Measurements from ENCODE around the gene N4BP3.
A peak's percentile ranks its signal among the peaks of the same experiment; 100 is the strongest.
"Not testable (repeated sequence)": the region's sequence is repeated elsewhere in the genome, so short reads cannot be mapped to it uniquely, and the experiment has no call there.

The N4BP3 gene

DNA sequence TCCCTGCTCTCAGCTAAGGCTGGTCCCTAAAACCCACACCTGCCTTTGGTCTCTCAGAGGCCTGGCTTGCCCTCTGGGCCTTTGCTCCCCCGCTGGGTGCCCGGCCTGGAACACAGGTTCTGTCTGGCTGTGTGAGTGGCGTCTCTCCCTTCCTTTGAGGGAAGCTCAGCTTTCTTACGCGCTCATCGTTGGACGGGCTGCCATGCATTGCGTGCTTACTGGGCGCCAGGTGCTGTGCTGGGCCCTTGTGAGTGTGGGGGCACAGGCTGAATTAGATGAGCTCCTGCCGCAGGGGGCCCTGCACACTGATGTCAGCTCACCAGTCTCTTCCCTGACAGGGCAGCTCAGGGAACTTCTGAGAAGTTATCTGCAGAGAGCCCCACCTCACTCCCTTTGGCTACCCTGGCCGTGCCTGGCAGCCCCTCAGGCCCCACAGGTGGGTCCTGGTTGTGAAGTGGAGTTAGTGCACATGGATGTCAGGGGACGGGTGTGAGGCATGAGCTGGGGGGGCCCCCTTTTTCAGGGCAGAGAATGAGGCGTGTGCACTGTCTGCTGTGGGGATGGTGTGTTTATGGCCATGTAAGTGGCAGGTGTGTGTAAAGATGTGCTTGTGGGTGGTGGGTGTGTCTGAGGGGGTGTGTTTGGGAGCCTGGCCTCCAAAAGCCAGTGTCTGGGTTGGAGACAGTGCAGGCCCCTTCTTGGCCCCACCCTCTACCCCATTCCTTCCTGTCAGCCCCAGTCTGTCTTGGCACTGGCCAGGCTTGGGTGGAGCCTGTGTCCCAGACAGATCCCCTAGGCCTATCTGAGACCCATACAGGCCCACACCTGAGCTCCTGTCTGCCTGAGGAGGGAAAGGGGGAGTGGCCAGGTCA, 10.0 kb downstream of the N4BP3 start:
- DNase-seq, result no peak

DNA sequence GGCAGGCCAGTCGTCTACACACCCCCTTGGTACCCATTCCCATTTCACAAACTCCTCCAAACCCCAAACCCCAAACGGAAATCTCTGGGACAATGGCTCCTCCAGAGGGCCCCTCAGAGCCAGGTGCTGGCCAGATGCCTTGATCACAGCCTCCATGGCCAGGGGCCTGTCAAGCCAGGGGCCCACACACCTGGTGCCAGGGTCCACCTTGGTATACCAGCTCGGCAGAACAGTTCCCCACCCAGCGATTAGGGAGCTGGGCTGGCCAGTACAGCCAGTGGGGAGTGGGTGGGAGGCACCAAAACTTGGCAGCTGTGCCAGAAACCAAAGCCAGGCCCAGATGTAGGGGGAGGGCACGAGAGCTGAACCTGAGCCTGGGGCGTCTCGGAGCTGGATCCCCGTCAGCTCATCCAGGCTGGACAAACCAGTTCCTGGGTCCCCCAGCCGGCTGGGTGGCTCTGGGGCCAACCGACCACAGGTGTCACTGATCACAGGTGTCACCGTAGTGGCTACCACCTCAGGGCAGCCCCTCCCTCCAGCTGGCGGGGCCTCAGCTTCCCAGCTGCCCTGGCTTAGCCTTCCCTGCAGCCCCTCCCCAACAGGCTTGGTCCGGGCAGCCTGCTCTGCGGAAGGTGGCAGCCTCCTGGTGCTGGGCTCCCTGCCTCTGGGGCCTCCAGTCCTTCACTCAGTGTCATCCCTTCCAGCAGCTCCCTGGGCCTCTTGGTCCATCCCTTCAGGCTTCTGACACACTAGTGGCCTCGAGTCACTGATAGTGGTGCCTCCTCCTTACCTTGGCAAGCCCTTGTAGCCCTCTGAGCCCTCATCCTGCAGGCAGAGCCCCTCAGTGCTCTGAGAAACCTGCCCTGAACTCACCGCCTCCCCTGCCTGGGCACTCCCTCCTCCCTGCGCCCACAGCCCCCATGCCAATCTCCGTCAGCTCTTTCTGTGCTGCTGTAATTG, 10.9 kb downstream of the N4BP3 start:
- DNase-seq, result no peak

DNA sequence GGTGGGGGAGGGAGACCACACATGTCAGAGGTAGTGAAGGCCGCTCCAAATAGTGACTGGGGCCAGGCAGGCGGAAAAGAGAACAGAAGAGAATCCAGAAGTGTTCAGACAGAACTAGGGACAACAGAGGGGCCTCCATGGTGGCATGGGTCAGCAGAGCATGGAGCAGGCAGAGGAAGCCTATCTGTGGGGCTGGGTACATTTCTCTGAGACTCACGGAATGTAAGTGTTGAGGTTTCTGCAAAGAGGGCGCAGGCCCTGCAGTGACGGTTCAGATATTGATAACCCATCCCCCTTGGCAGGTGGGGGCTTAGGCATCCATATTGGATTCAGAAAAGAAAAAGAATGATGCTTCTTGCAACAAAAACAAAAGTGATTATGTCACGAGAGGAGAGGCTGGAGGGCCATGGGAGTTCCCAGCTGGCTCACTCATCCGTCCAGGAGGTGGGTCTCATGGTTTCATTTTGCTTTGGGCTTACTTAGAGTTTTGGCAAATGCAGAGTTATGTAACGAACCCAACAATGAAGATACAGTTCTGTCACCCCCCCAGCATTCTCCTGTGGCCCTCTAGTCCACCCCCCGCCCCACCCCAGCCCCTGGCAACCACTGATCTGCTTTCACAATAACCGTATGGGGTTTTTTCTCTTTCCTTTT, 12.0 kb downstream of the N4BP3 start:
- DNase-seq, result no peak

DNA sequence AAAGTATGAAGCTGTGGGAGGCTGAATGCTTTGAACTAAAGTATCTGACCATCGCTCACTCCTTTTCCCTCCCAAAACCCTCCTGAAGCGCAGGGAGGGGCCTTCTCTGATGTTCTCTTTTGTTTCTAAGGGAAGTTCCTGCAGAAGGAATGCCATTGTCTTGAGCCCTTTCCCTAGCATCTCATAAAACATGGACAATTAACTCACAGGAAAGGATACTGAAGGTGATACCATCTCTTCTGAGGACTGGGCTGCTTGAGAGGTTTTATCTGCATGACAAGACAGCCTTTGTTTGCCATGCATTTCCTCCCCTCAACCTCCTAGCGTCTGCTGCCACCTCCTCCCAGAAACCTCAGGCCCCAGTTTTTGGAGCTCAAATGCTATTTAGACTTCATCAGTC, 13.2 kb downstream of the N4BP3 start:
- peak; percentile 16 for DNase-seq

DNA sequence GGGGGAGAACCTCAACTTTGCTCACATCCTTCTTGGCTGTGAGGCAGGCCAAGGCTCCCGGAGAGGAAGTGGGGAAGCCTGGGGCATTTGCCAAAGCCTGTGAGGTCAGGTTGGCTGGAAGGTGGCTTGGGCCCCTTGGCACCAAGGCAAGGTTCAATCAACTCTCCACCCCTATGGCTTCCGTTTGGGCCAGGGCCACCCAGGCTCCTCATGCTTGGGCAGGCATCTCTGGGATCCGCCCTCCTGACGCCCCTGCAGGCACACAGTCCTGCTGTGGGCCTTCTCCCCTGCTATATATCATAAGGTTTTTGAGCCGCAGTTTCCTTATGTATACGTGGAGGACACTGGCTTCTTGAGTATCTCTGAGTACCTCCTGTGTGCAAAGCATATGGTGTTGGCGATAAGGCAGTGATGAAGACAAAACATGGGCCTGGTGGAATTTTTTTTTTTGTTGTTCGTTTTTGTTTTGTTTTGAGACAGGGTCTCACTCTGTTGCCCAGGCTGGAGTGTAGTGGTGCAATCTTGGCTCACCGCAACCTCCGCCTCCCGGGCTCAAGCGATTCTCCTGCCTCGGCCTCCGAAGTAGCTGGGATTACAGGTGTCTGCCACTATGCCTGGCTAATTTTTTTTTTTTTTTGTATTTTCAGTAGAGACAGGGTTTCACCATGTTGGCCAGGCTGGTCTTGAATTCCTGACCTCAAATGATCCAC, 14.1 kb downstream of the N4BP3 start:
- peak; percentile 85 for DNase-seq

DNA sequence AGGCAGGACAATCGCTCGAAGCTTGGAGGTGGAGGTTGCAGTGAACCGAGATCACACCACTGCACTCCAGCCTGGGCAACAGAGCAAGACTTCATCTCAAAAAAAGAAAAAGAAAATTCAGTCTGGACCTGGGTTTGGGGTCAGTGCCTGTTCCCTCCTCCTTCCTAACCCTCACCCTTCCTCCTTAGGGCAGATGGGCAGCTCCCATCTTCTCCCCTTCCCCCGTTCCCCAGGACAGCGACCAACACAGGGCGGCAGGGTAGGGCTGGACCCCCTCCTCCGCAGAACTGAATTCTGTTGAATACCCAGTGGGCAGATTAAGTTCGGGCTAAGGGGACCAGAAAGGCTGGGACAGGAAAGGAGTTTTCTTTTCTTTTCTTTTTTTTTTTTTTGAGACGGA, 16.0 kb downstream of the N4BP3 start:
- DNase-seq, result no peak

DNA sequence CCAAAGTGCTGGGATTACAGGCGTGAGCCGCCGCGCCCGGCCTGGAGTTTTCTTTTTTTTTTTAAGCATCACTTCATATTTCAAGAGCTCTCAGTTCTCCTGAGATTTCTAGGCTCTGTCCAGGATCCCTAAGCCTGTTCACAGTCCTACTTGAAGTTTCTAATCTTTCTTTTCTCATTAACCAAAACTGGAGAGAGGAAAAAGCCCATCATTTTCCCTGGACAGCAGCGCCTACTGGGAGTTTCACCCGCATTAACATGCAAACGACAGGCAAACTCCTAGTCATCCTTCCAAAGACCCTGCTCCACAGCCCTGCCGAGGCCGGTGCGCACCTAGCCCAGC, 16.9 kb downstream of the N4BP3 start:
- not testable (repeated sequence) for DNase-seq

DNA sequence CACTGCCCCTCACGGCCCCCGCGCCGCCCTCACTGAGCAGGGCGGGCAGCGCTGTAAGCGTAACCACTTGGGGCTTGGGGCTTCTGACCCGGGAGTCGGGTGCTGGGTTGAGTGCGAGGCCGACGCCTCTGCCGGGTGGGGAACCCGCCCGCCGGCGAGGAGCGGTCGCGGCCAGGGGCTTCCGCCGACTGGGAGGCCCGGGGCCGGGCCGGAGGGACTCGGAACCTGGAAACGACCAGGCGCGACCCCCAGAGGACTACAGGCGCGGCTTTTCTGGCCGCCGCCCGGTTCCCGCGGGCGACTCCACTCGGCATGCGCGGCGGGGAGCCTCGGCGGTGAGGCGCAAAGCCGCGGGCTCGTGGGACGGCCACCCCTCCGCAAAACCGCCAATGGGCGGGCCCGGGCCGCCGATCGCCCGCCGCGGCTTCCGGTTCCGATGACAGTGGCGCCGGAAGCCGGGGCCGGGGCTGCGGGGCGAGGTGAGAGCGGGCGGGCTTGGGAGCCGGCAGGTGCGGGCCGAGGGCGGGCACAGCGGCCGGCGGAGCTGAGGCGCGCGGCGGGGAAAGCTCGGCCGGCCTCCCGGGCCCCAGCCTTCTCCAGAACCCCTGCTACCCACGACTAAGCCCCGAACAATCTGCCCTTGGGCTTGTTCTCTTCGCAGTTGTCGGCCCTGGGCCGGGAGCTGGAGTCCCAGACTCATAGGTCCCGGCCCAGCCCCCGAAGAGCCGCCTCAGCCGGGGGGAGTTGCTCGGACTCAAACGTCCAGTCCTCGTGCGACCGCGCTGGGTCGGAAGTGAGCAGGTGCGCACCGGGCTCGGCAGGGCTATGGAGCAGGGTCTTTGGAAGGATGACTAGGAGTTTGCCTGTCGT, 17.5 kb downstream of the N4BP3 start, which contains the start of gene RMND5B:
TSS of gene RMND5B (plus strand) at position 439 of the 870 bp plus-strand sequence. CDS start 7,106 bp downstream, outside the sequence.
- peak; percentile 93 for DNase-seq

DNA sequence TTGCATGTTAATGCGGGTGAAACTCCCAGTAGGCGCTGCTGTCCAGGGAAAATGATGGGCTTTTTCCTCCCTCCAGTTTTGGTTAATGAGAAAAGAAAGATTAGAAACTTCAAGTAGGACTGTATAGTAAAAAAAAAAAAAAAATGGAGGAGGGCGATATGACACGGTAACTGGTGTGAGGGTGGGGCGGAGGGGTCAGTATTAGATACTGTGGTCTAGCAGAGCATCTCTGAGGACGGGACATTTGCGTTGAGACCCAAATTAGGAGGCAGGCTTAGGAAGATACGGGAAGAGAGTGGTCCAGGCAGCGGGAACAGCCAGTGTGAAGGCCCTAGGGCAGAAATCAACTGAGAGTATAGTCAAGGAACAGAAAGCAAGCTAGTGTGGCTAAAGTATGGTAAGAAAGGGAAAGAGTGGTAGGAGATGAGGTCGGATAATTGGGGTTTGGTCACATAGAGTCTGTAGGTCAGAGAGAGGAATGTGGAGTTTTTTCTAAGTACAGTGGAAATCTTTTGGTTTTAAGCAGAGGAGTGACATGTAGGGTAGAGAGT, 18.2 kb downstream of the N4BP3 start:
- DNase-seq, result peak; percentile 37

DNA sequence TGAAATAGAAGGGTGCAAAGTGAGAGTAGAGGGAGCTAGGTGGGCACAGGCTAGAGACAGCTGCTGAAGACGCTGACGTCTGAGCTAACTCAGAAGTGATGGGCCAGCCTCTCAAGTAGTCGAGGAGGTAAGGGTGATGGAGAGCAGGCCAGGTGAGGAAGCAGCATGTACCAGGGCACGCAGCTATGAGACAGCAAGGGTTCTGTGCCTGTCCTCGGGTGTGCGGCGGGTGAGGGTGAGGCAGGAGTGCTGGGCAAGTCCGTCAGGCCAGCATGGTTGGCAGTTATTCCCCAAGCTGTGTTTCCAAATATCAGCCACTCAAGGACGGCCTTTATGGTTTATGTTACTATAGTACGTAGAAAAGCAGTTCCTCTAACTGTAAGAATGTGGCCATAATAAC, 23.7 kb downstream of the N4BP3 start:
- DNase-seq, result no peak

DNA sequence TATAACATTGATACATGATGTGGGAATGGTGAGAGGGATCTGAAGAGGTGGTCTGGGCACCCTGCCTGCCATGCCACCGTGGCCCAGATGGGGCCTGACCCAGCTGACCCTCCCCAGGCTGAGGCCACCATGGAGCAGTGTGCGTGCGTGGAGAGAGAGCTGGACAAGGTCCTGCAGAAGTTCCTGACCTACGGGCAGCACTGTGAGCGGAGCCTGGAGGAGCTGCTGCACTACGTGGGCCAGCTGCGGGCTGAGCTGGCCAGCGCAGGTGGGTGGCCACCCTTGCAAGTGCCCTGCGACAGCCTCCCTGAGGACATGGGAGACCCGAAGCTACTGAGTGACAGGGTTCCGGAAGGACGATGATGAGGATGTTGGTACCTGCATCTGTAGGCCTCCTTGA, 24.7 kb downstream of the N4BP3 start:
- DNase-seq, result no peak

DNA sequence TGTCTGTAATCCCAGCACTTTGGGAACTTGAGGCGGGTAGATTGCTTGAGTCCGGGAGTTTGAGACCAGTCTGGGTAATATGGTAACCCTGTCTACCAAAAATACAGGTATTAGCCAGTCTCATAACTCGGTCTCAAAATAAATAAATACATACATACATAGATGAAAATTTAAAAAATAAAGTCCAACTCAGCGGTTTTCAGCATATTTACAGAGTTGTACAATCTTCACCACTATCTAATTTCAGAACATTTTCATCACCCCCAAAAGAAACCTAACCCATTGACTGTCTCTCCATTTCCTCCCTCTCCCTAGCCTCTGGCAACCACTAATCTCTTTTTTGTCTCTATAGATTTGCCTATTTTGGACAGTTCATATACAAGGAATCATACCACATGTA, 28.2 kb downstream of the N4BP3 start:
- DNase-seq, result no peak

DNA sequence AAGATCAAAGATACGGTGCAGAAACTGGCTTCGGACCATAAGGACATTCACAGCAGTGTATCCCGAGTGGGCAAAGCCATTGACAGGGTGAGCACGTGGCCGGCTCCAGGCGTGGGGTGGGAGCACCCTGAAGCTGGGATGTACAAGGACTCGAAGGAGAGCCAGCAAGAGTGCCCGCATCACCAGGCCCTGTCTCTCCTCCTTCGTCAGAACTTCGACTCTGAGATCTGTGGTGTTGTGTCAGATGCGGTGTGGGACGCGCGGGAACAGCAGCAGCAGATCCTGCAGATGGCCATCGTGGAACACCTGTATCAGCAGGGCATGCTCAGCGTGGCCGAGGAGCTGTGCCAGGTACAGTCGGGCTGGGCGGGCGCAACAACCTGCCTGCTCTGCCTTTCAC, 29.3 kb downstream of the N4BP3 start:
- no peak for DNase-seq

DNA sequence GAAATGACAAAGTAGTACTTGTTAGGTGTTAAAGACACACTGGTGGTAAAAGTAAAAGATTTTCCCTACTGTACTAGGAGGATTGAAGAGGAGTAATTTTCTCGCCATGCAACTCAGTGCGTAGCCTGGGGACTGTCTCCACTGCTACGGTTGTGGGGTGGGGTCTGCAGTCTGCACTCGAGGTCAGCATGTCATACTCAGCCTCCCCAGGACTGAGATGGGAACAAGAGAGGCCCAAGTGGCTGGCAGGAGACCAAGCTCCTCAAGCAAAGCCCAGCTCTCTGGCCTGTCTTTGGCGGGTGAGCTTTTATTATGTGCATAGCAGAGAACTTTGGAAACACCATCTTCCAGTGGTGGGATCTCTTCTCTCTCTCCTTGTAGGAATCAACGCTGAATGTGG, 29.9 kb downstream of the N4BP3 start:
- no peak for DNase-seq

DNA sequence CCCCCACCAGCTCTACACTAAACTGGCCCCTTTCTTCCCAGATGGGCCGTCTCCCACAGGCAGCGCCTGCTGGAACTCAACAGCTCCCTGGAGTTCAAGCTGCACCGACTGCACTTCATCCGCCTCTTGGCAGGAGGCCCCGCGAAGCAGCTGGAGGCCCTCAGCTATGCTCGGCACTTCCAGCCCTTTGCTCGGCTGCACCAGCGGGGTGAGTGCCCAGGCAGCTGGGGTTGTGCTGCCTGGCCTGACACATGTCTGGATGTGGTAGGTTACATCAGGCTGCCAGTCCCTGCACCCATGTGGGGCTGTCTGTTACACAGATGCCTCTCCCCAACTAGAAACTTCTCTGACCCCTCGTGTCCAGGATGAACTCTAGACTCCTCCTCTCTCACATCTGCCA, 30.6 kb downstream of the N4BP3 start:
- DNase-seq, result no peak

DNA sequence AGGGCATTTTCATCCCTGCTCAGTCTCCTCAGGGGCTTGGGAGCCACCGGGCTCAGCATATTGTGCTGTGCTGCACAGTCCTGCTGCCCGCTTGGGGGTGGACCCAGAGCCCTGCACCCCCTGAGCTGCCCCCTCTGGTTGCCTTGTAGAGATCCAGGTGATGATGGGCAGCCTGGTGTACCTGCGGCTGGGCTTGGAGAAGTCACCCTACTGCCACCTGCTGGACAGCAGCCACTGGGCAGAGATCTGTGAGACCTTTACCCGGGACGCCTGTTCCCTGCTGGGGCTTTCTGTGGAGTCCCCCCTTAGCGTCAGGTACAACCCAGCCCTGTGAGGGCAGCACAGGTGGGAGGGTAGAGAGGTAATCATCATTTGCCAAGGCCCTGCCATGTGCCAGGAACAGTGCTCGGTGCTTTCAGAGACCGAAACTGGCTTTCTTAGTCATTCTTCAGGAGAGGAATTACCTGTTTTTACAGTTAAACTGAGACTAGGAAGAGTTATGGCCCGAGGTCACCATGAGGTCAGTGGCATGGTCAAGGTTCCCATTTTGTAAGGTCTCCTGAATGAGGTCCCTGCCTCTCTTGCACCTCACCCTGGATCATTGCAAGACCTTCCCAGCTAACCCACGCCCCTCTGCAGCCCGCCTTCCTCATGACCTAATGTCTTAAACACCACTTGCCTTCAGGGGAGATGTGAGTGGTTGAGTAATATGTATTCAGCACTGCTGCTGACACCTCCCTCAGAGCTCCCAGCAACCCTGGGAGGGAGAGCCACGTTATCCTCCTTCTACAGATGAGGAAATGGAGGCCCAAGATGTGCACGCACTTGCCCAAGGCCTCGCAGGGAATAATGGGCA, 32.9 kb downstream of the N4BP3 start:
- peak; percentile 47 for DNase-seq

DNA sequence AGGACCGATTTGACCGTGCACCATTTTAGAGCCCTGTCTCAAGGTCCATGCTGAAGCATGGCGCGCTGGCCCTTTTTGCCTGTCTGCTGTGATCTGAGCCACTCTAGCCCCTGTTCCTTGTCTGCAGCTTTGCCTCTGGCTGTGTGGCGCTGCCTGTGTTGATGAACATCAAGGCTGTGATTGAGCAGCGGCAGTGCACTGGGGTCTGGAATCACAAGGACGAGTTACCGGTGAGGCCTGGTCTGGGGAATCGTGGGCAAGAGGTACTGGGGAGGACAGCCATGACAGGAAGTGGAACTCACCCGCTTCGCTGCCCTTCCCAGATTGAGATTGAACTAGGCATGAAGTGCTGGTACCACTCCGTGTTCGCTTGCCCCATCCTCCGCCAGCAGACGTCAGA, 34.1 kb downstream of the N4BP3 start:
- DNase-seq, result no peak

DNA sequence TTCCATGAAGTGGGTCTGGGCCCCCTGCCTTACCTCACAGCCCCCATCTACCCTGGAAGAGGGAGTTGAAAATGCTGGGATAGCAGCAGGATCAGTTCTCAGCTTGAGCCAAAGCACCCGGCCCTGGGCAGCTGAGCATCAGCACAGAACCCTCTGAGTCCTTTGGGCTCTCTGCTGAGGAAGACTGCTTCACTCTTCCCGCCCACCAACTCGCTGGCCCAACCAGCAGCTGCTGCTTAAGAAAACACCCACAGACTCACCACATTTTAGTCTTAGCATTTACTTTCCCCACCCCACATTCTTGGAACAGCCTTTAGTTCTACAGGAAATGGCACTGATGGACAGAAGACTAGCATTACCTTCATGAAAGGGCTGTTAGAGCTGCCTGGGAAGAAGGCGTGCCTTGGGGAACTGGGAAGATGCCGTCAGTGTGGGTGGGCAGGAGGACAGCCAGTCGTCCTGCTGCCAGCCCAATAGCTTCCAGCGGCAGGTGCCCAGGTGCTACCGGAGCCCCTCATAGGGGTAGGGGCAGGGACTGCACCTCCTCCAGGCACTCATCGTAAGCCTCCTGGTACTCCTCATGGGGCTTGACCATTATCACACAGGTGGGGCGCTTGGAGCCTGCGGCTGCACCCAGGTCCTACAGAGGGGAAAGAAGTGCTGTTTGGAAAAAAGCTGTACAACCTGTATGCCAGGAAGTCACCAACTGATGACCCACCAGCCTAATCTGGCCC, 36.0 kb downstream of the N4BP3 start:
- no peak for DNase-seq

DNA sequence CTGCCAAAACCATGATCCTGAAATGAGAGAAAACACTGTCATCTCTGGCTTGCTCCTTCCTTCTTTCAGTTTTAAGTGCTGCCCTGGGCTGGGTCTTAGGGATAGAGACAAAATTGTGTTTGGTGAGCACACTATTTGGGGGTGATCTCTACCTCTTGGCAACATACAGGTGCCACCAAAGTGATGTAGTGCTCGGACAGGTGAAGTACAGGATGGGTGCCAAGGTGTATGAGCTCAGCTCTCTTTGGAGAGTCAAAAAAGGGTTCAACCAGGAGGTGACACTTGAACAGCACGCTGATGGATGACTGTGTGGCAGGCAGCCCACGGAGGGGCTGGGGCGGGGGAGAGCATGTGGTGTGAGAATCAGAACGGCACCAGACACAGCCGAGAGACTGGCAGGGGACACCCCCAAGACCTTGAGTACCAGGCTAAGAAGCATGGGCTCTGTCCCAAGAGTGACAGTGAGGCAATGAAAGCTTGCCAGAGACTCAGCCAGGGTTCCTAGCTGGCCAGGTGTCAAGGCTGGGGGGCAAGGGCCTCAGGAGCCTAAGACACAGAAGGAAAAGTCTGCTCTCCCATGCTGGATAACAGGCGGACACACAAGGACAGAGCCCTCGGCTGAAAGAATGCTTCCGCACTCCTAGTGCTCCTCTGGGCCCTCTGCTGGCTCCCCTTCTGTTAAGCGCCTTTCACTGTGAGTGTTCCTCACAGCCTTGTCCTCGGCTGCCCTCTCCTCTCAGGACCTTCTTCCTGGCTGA, 37.8 kb downstream of the N4BP3 start:
- no peak for DNase-seq
